ENCODE results near the gene MYRF. TPM values are rescaled to one million over a fixed set of nuclear protein-coding genes. Genes with fewer than 3 reads are reported as not detected.

MYRF gene
- polyA plus RNA-seq, 1 experiment = 2.7 TPM

GRCh38 chr11:61756452-61757212, 4.2 kb downstream of the MYRF start:
- no peak for TF ChIP-seq CTCF (IDR thresholded peaks at IDR 0.05; ENCODE audit: low read depth, low read length)
- no peak for DNase-seq (ENCODE audit: low read depth, low spot score)
- H3K27me3 ChIP-seq (ENCODE audit: control insufficient read depth, insufficient read depth, low read length) = peaks cover 5% of the 10 kb centered on the region
- ChIA-PET CTCF (no interaction called here), POLR2A (no interaction called here)
- no peak overlapping the region for H3K4me3 ChIP-seq (ENCODE audit: low read depth, low read length)
- H3K27ac ChIP-seq (ENCODE audit: low read depth, low read length) = no peak overlapping the region
- H3K9me3 ChIP-seq (ENCODE audit: control insufficient read depth, insufficient read depth, low read length) = no peaks in the 10 kb centered on the region; the same call in 1 of the 2 replicates

GRCh38 chr11:61757213-61757862, 4.9 kb downstream of the MYRF start:
- ChIA-PET CTCF (interaction anchor here (0.9 kb wide), 1 partner anchor 351 kb away, joined by 3 read pairs; no protein-coding TSS in a partner anchor), POLR2A (no interaction called here)
- Histone ChIP-seq H3K9me3 (ENCODE audit: control insufficient read depth, insufficient read depth, low read length) (no peaks in the 10 kb centered on the region; the same call in 1 of the 2 replicates), H3K27ac (ENCODE audit: low read depth, low read length) (no peak overlapping the region), H3K27me3 (ENCODE audit: control insufficient read depth, insufficient read depth, low read length) (peaks cover 5% of the 10 kb centered on the region), H3K4me3 (ENCODE audit: low read depth, low read length) (no peak overlapping the region)
- DNase-seq (ENCODE audit: low read depth, low spot score) = no peak
- no peak for TF ChIP-seq CTCF (IDR thresholded peaks at IDR 0.05; ENCODE audit: low read depth, low read length)

- no peak overlapping the region for H3K4me3 ChIP-seq (ENCODE audit: low read depth, low read length)
- H3K27ac ChIP-seq (ENCODE audit: low read depth, low read length) = no peak overlapping the region
- no peak for DNase-seq (ENCODE audit: low read depth, low spot score)
- CTCF ChIA-PET = no interaction called here
- TF ChIP-seq CTCF (IDR thresholded peaks at IDR 0.05; ENCODE audit: low read depth, low read length) = no peak
- H3K9me3 ChIP-seq (ENCODE audit: control insufficient read depth, insufficient read depth, low read length) = no peaks in the 10 kb centered on the region; the same call in 1 of the 2 replicates
- H3K27me3 ChIP-seq (ENCODE audit: control insufficient read depth, insufficient read depth, low read length) = no peaks in the 10 kb centered on the region
- POLR2A ChIA-PET = no interaction called here
Observed at GRCh38 chr11:61760946-61761345, 8.5 kb downstream of the MYRF start.

GRCh38 chr11:61761440-61762222, 9.2 kb downstream of the MYRF start:
- no peak overlapping the region for H3K27ac ChIP-seq (ENCODE audit: low read depth, low read length)
- H3K9me3 ChIP-seq (ENCODE audit: control insufficient read depth, insufficient read depth, low read length) = no peaks in the 10 kb centered on the region; the same call in 1 of the 2 replicates
- H3K4me3 ChIP-seq (ENCODE audit: low read depth, low read length) = no peak overlapping the region
- ChIA-PET POLR2A (no interaction called here), CTCF (no interaction called here)
- no peak for DNase-seq (ENCODE audit: low read depth, low spot score)
- no peaks in the 10 kb centered on the region for H3K27me3 ChIP-seq (ENCODE audit: control insufficient read depth, insufficient read depth, low read length)
- no peak for TF ChIP-seq CTCF (IDR thresholded peaks at IDR 0.05; ENCODE audit: low read depth, low read length)

All from AG04450 (cell line).